Measurements from ENCODE around the gene RPS27.

The RPS27 gene

DNA sequence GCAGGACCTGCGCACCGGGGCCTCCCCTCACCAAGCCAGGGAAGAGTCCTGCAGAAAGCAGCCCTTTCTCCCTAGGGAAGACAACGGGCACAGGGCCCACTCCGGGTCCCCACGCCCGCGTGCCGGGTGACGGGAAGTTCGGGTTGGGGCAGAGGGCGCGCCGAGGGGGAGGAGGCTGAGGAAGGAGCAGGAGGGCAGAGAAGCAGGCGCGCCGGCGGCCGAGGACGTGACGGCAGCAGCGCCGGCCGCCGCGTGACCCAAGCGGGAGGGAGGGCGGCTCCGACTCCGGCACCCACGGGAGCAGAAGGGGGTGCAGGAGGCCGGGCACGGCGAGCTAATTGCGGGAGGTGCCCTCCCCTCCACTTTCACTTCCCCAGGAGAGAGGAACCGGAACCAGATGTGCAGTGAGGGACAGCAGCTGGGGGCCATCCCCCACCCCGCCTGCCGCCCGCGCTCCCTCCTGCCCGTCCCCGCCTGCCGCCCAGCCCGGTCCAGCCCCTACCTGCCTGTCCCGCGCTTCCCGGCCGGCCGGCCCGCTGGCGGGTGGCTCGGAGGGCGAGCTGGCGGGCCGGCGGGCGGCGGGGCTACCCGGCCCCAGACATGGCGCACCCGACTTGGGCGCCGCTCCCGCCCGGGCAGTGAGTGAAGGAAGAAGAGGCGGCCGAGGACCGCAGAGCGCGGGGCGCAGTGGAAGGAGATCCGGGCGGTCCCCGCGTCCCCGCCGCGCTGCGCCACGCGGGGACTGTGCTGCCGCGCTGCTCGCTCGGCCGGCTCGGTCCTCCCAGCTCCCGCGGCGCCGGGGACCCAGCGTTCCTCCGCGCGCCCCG, 44.6 kb upstream of the RPS27 start:
- Histone ChIP-seq H2AFZ (ENCODE audit: low read length) (peak overlapping the region; percentile 65), H4K20me1 (ENCODE audit: insufficient read depth, low read length, poor library complexity, severe bottlenecking) (peaks cover 25% of the 10 kb centered on the region), H3K9ac (ENCODE audit: low read depth, low read length, poor library complexity, severe bottlenecking) (peak overlapping the region; percentile 91), H3K27me3 (ENCODE audit: insufficient read depth, low read length, poor library complexity, severe bottlenecking) (no peaks in the 10 kb centered on the region), H3F3A (ENCODE audit: low read depth) (no peaks in the 10 kb centered on the region), H3K4me1 (ENCODE audit: insufficient read depth, low read length, poor library complexity, severe bottlenecking) (peaks cover 21% of the 10 kb centered on the region), H3K4me2 (ENCODE audit: low read depth, low read length, poor library complexity, severe bottlenecking) (peak overlapping the region; percentile 91), H3K9me2 (replicated peaks; ENCODE audit: low read depth, low read length) (no peaks in the 10 kb centered on the region), H3K4me3 (ENCODE audit: low read length, poor library complexity, severe bottlenecking) (peak overlapping the region; percentile 85), H3K9me3 (ENCODE audit: insufficient read depth, low read depth, low read length) (no peaks in the 10 kb centered on the region), H3K36me3 (ENCODE audit: insufficient read depth, low read length) (peaks cover 46% of the 10 kb centered on the region; the same call in 1 of the 2 replicates), H3K79me2 (ENCODE audit: insufficient read depth, low read length) (peaks cover 37% of the 10 kb centered on the region)
- no peak for TF ChIP-seq EZH2phosphoT487 (IDR thresholded peaks at IDR 0.05; ENCODE audit: borderline replicate concordance)
- TF ChIP-seq, protein P1, sequence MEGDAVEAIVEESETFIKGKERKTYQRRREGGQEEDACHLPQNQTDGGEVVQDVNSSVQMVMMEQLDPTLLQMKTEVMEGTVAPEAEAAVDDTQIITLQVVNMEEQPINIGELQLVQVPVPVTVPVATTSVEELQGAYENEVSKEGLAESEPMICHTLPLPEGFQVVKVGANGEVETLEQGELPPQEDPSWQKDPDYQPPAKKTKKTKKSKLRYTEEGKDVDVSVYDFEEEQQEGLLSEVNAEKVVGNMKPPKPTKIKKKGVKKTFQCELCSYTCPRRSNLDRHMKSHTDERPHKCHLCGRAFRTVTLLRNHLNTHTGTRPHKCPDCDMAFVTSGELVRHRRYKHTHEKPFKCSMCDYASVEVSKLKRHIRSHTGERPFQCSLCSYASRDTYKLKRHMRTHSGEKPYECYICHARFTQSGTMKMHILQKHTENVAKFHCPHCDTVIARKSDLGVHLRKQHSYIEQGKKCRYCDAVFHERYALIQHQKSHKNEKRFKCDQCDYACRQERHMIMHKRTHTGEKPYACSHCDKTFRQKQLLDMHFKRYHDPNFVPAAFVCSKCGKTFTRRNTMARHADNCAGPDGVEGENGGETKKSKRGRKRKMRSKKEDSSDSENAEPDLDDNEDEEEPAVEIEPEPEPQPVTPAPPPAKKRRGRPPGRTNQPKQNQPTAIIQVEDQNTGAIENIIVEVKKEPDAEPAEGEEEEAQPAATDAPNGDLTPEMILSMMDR (conservative IDR thresholded peaks at IDR 0.05; ENCODE audit: low read length) = no peak

- Histone ChIP-seq H3K9me2 (replicated peaks; ENCODE audit: low read depth, low read length) (no peaks in the 10 kb centered on the region), H2AFZ (ENCODE audit: low read length) (peak within 1 kb of the TSS; percentile 65), H4K20me1 (ENCODE audit: insufficient read depth, low read length, poor library complexity, severe bottlenecking) (peaks cover 25% of the 10 kb centered on the region), H3K4me3 (ENCODE audit: low read length, poor library complexity, severe bottlenecking) (peak within 1 kb of the TSS; percentile 85), H3K36me3 (ENCODE audit: insufficient read depth, low read length) (peaks cover 46% of the 10 kb centered on the region; the same call in 1 of the 2 replicates), H3F3A (ENCODE audit: low read depth) (no peaks in the 10 kb centered on the region), H3K4me1 (ENCODE audit: insufficient read depth, low read length, poor library complexity, severe bottlenecking) (peaks cover 21% of the 10 kb centered on the region), H3K4me2 (ENCODE audit: low read depth, low read length, poor library complexity, severe bottlenecking) (peak within 1 kb of the TSS; percentile 91), H3K27me3 (ENCODE audit: insufficient read depth, low read length, poor library complexity, severe bottlenecking) (no peaks in the 10 kb centered on the region), H3K9ac (ENCODE audit: low read depth, low read length, poor library complexity, severe bottlenecking) (peak within 1 kb of the TSS; percentile 91), H3K79me2 (ENCODE audit: insufficient read depth, low read length) (peaks cover 39% of the 10 kb centered on the region), H3K9me3 (ENCODE audit: insufficient read depth, low read depth, low read length) (no peaks in the 10 kb centered on the region)
- TF ChIP-seq EZH2phosphoT487 (IDR thresholded peaks at IDR 0.05; ENCODE audit: borderline replicate concordance) = no peak
- TF ChIP-seq, protein P1 (conservative IDR thresholded peaks at IDR 0.05; ENCODE audit: low read length) = peak; percentile 71
Measured at GRCh38 chr1:153946622-153947241, 43.8 kb upstream of the RPS27 start, which contains the start of gene DENND4B. TSS of gene DENND4B (minus strand) at chr1:153946718. CDS start at chr1:153944374, 2,344 bp downstream.

- Histone ChIP-seq H3K36me3 (ENCODE audit: insufficient read depth, low read length) (peaks cover 53% of the 10 kb centered on the region; the same call in 1 of the 2 replicates), H4K20me1 (ENCODE audit: insufficient read depth, low read length, poor library complexity, severe bottlenecking) (peaks cover 28% of the 10 kb centered on the region), H3K9ac (ENCODE audit: low read depth, low read length, poor library complexity, severe bottlenecking) (no peak overlapping the region), H3K9me3 (ENCODE audit: insufficient read depth, low read depth, low read length) (no peaks in the 10 kb centered on the region), H2AFZ (ENCODE audit: low read length) (no peak overlapping the region), H3K79me2 (ENCODE audit: insufficient read depth, low read length) (peaks cover 41% of the 10 kb centered on the region), H3K9me2 (replicated peaks; ENCODE audit: low read depth, low read length) (no peaks in the 10 kb centered on the region), H3K27me3 (ENCODE audit: insufficient read depth, low read length, poor library complexity, severe bottlenecking) (no peaks in the 10 kb centered on the region), H3K4me3 (ENCODE audit: low read length, poor library complexity, severe bottlenecking) (no peak overlapping the region), H3K4me2 (ENCODE audit: low read depth, low read length, poor library complexity, severe bottlenecking) (no peak overlapping the region), H3K4me1 (ENCODE audit: insufficient read depth, low read length, poor library complexity, severe bottlenecking) (peaks cover 27% of the 10 kb centered on the region), H3F3A (ENCODE audit: low read depth) (no peaks in the 10 kb centered on the region)
- no peak for TF ChIP-seq EZH2phosphoT487 (IDR thresholded peaks at IDR 0.05; ENCODE audit: borderline replicate concordance)
- TF ChIP-seq, protein P1 (conservative IDR thresholded peaks at IDR 0.05; ENCODE audit: low read length) = no peak
Measured at GRCh38 chr1:153951183-153951582, 39.4 kb upstream of the RPS27 start.

All from Loucy (cell line).